Stimulated activated CD8-positive, alpha-beta memory T cell treated with anti-CD3 and anti-CD28 coated beads, Interleukin-2, amount 100 ng/mL, for 48 hours (primary cell): Measurements from ENCODE around the gene MAN1C1.

Experiments
- DNase-seq, 2 donors: peaks; one replicate each; pipeline ENCODE4 v3.0.0-alpha.2; 2020; ENCODE audit warnings: low read depth in 2 of 2

Gene MAN1C1

GRCh38 chr1:25763493-25763892, 146.9 kb downstream of the MAN1C1 start:
- no peak for DNase-seq

- DNase-seq, result no peak
These were observed 148.7 kb downstream of the MAN1C1 start for GRCh38 chr1:25765136-25765922.

- DNase-seq, result no peak
These were observed 149.5 kb downstream of the MAN1C1 start for GRCh38 chr1:25765923-25766589.

- no peak for DNase-seq
These were observed 150.3 kb downstream of the MAN1C1 start for GRCh38 chr1:25766721-25767436.

- no peak for DNase-seq
These were observed 150.8 kb downstream of the MAN1C1 start for GRCh38 chr1:25767437-25767770.

- DNase-seq, result no peak
These were observed 152.4 kb downstream of the MAN1C1 start for GRCh38 chr1:25768999-25769398.

- DNase-seq, result no peak
These were observed 153.2 kb downstream of the MAN1C1 start for GRCh38 chr1:25769625-25770383.

- DNase-seq, result no peak
These were observed 154.1 kb downstream of the MAN1C1 start for GRCh38 chr1:25770541-25771220.

GRCh38 chr1:25771221-25772114, 154.9 kb downstream of the MAN1C1 start:
- DNase-seq, result no peak

- no peak for DNase-seq
These were observed 155.6 kb downstream of the MAN1C1 start for GRCh38 chr1:25772164-25772563.

- no peak for DNase-seq
These were observed 156.2 kb downstream of the MAN1C1 start for GRCh38 chr1:25772692-25773245.

- no peak for DNase-seq
These were observed 157.0 kb downstream of the MAN1C1 start for GRCh38 chr1:25773441-25774125.

GRCh38 chr1:25774206-25774803, 157.7 kb downstream of the MAN1C1 start:
- DNase-seq, result no peak

- DNase-seq, result peak; percentile 63 to 70
These were observed 158.6 kb downstream of the MAN1C1 start for GRCh38 chr1:25774921-25775771.

GRCh38 chr1:25779388-25779787, 162.8 kb downstream of the MAN1C1 start:
- no peak for DNase-seq

GRCh38 chr1:25779894-25780293, 163.3 kb downstream of the MAN1C1 start:
- no peak for DNase-seq

- no peak for DNase-seq
These were observed 163.9 kb downstream of the MAN1C1 start for GRCh38 chr1:25780318-25781129.

GRCh38 chr1:25781130-25781433, 164.5 kb downstream of the MAN1C1 start:
- no peak for DNase-seq
